Esophagus muscularis mucosa (tissue), 4 donors: ENCODE measurements around the gene PKD2L1.

ENCODE experiments used
- EP300 ChIP-seq: sonication (generic); formaldehyde crosslinking; IDR thresholded peaks from one replicate; pipeline ENCODE4 v1.6.1; 2017; ENCODE audit warnings: antibody characterized with exemption
- POLR2AphosphoS5 ChIP-seq, 2 donors: sonication (generic); formaldehyde crosslinking; IDR thresholded peaks; one replicate each; pipeline ENCODE4 v1.6.1; 2017; ENCODE audit warnings: antibody characterized with exemption in 2 of 2
- TF ChIP-seq, protein P1 (sequence below), 3 experiments: fragments of 200-600 bp in 2 of 3; fragments of 450-650 bp in 1 of 3; sonication (generic) in 2 of 3; IDR thresholded peaks; one replicate each; pipeline ENCODE4 v1.5.1; 2017 to 2019; ENCODE audit warnings: antibody characterized with exemption in 3 of 3, mild to moderate bottlenecking in 2 of 3, moderate library complexity in 1 of 3

DNA sequence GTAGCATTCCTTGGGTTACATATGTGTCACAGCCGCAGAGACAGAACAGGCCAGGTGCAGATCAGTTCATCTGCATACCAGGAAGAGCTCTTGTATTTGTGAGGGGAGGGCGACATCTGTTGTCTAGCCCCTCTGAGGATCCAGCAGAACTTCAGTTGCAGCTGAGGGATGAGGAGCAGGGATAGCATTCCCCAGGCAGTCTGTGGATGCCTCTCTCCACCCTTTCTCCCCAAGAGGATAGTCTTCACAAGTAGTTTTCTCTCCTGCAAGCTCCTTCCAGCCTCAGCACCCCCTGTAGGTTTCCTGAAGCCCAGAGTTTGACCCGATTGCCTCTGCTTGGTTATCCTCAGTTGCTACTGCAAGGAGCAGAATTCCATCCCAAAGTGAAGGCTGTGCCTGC, 19.6 kb upstream of the PKD2L1 start:
- no peak for TF ChIP-seq POLR2AphosphoS5 (IDR thresholded peaks at IDR 0.05)
- TF ChIP-seq, protein P1, sequence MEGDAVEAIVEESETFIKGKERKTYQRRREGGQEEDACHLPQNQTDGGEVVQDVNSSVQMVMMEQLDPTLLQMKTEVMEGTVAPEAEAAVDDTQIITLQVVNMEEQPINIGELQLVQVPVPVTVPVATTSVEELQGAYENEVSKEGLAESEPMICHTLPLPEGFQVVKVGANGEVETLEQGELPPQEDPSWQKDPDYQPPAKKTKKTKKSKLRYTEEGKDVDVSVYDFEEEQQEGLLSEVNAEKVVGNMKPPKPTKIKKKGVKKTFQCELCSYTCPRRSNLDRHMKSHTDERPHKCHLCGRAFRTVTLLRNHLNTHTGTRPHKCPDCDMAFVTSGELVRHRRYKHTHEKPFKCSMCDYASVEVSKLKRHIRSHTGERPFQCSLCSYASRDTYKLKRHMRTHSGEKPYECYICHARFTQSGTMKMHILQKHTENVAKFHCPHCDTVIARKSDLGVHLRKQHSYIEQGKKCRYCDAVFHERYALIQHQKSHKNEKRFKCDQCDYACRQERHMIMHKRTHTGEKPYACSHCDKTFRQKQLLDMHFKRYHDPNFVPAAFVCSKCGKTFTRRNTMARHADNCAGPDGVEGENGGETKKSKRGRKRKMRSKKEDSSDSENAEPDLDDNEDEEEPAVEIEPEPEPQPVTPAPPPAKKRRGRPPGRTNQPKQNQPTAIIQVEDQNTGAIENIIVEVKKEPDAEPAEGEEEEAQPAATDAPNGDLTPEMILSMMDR (IDR thresholded peaks at IDR 0.05) = no peak
- no peak for TF ChIP-seq EP300
